GM18526 (cell line): ENCODE results near the gene RNPEPL1.

Experiments used
- POLR2A ChIP-seq: IDR thresholded peaks from 3 replicates; pipeline ENCODE4 v1.6.1; 2011; ENCODE audit not compliant: insufficient read length; ENCODE audit errors: extremely low read depth

RNPEPL1 gene

GRCh38 chr2:240588006-240588655, 19.8 kb downstream of the RNPEPL1 start:
- TF ChIP-seq POLR2A: no peak

- TF ChIP-seq POLR2A: no peak
Measured at GRCh38 chr2:240588669-240589068, 20.4 kb downstream of the RNPEPL1 start.

GRCh38 chr2:240589375-240589774, 21.1 kb downstream of the RNPEPL1 start:
- no peak for TF ChIP-seq POLR2A

GRCh38 chr2:240589850-240590525, 21.7 kb downstream of the RNPEPL1 start:
- no peak for TF ChIP-seq POLR2A

GRCh38 chr2:240590681-240591111, 22.4 kb downstream of the RNPEPL1 start:
- no peak for TF ChIP-seq POLR2A

GRCh38 chr2:240591226-240591625, 22.9 kb downstream of the RNPEPL1 start:
- no peak for TF ChIP-seq POLR2A

- TF ChIP-seq POLR2A: no peak
Measured at GRCh38 chr2:240591784-240592183, 23.5 kb downstream of the RNPEPL1 start.

GRCh38 chr2:240593026-240593702, 24.9 kb downstream of the RNPEPL1 start:
- no peak for TF ChIP-seq POLR2A

- TF ChIP-seq POLR2A: no peak
Measured at GRCh38 chr2:240593703-240594451, 25.6 kb downstream of the RNPEPL1 start.

GRCh38 chr2:240594511-240595380, 26.5 kb downstream of the RNPEPL1 start:
- no peak for TF ChIP-seq POLR2A

GRCh38 chr2:240595381-240596079, 27.2 kb downstream of the RNPEPL1 start:
- no peak for TF ChIP-seq POLR2A

GRCh38 chr2:240596080-240596460, 27.8 kb downstream of the RNPEPL1 start:
- no peak for TF ChIP-seq POLR2A

GRCh38 chr2:240596491-240596931, 28.2 kb downstream of the RNPEPL1 start:
- TF ChIP-seq POLR2A: no peak

- no peak for TF ChIP-seq POLR2A
Measured at GRCh38 chr2:240597054-240597418, 28.8 kb downstream of the RNPEPL1 start.
